Ascending aorta (tissue), 2 donors: Measurements from ENCODE around the gene DUS1L. TPM values are rescaled to one million over a fixed set of nuclear protein-coding genes. Genes with fewer than 3 reads are reported as not detected.
A peak's percentile ranks its signal among the peaks of the same experiment; 100 is the strongest.

ENCODE experiments used
- DNase-seq, 2 donors: peaks; one replicate each; pipeline ENCODE4 v3.0.0-alpha.2; 2019; ENCODE audit warnings: low spot score in 2 of 2
- H3K27ac ChIP-seq, 2 donors: fragments of 200-600 bp; sonication (generic); one replicate each; pipeline ENCODE4 v1.5.1; 2016 to 2017; ENCODE audit warnings: mild to moderate bottlenecking in 1 of 2
- H3K27me3 ChIP-seq: fragments of 200-600 bp; sonication (generic); one replicate; pipeline ENCODE4 v1.5.1; 2017
- H3K36me3 ChIP-seq, 2 donors: fragments of 200-600 bp; sonication (generic); one replicate each; pipeline ENCODE4 v1.5.1; 2016
- H3K4me1 ChIP-seq, 2 donors: fragments of 200-600 bp; sonication (generic); one replicate each; pipeline ENCODE4 v1.5.1; 2016 to 2017; ENCODE audit warnings: mild to moderate bottlenecking in 1 of 2
- H3K4me3 ChIP-seq, 2 donors: fragments of 200-600 bp; sonication (generic); one replicate each; pipeline ENCODE4 v1.5.1; 2016 to 2017; ENCODE audit warnings: mild to moderate bottlenecking in 1 of 2
- H3K9me3 ChIP-seq, 2 donors: fragments of 200-600 bp; sonication (generic); one replicate each; pipeline ENCODE4 v1.5.1; 2016
- intact Hi-C: fragments of 100-400 bp; cut with DNase I; formaldehyde crosslinking; loops from one replicate; pipeline ENCODE4 v1.15.1; 2023
- total RNA-seq: library from RNA; depleted of rRNA; stranded (reverse); fragments of >200 nt; gene quantifications from one replicate; pipeline ENCODE4 v1.1.0, GENCODE V29; 2016
- TF ChIP-seq, protein P1 (sequence below), 3 experiments: fragments of 200-600 bp in 2 of 3; fragments of 450-650 bp in 1 of 3; sonication (generic) in 2 of 3; IDR thresholded peaks; one replicate each; pipeline ENCODE4 v1.5.1; 2016 to 2019; ENCODE audit warnings: antibody characterized with exemption in 3 of 3, mild to moderate bottlenecking in 1 of 3, moderate library complexity in 1 of 3

DUS1L gene
- total RNA-seq, result 111 TPM

DNA sequence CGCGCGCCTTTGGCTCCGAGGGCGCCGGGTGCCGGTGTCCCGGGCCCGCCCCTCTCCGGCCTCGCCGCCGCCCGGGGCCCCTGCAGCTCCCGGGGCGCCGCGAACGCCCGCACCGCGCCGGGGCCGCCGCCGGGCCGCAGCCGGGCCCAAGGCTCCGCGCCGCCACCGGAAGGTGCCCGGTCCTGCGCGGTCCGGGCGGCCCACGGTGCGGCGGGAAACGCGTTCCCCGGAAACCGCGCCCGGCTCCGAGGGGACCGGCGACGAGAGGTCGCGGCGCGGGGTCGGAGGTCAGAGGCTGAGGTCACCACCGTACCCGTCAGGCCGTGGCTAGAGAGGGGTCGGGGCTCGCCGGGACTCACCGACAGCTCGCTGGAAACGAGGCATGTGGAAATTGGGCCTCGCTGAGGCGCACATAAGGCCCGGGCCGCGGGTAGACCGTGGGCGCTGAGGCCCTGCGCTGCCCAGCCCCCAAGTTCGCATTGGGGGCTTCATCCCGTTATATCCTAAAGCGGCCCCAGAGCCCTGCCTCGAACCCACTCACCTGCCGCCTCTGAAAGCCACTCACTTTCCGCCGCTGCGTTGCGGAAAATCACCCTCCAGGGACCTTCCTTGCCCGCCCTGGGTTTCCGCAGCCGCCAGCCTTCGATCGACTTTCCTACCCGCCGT is at the start of gene DUS1L:
TSS of gene DUS1L (minus strand) at position 167 of the 666 bp plus-strand sequence. CDS start 745 bp downstream, outside the sequence.
- Histone ChIP-seq H3K27ac (peak within 1 kb of the TSS; percentile 92 to 95), H3K9me3 (no peaks in the 10 kb centered on the region), H3K4me1 (peaks cover 13 to 18% of the 10 kb centered on the region in 2 donors), H3K36me3 (peaks cover 25 to 28% of the 10 kb centered on the region in 2 donors), H3K27me3 (no peaks in the 10 kb centered on the region), H3K4me3 (peak within 1 kb of the TSS; percentile 87 to 92)
- intact Hi-C loops, result loop anchor here (1.0 to 2.0 kb wide), 2 partner anchors 15 to 33 kb away; partner anchors contain the start of genes FASN, GPS1 and RFNG
- TF ChIP-seq, protein P1, sequence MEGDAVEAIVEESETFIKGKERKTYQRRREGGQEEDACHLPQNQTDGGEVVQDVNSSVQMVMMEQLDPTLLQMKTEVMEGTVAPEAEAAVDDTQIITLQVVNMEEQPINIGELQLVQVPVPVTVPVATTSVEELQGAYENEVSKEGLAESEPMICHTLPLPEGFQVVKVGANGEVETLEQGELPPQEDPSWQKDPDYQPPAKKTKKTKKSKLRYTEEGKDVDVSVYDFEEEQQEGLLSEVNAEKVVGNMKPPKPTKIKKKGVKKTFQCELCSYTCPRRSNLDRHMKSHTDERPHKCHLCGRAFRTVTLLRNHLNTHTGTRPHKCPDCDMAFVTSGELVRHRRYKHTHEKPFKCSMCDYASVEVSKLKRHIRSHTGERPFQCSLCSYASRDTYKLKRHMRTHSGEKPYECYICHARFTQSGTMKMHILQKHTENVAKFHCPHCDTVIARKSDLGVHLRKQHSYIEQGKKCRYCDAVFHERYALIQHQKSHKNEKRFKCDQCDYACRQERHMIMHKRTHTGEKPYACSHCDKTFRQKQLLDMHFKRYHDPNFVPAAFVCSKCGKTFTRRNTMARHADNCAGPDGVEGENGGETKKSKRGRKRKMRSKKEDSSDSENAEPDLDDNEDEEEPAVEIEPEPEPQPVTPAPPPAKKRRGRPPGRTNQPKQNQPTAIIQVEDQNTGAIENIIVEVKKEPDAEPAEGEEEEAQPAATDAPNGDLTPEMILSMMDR (IDR thresholded peaks at IDR 0.05), result no peak
- peak in 1 of 2 donors; percentile 77 for DNase-seq

DNA sequence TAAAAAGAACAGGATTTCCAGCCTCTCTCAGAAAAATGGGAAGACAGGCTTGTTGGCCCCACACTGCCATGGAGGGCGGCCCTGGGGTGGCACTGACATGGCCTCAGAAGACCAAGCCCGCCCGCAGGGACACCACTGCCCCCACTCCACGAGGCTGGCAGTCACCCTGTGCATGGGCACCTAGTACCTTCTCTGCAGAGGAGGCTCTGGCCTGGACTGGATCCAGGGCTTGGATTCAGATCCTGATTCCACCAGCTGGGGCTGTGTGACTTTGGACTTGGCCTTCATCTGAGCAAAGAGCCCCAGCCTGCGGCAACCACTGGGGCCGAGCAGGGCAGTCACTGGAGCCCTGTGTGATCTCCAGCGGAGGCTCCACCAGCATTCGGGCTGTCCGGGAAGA is 49.3 kb upstream of the DUS1L start:
- Histone ChIP-seq H3K4me1 (no peaks in the 10 kb centered on the region), H3K9me3 (no peaks in the 10 kb centered on the region), H3K27ac (no peak overlapping the region), H3K27me3 (no peaks in the 10 kb centered on the region), H3K36me3 (peaks cover 3 to 20% of the 10 kb centered on the region in 2 donors), H3K4me3 (no peak overlapping the region)
- DNase-seq, result no peak
- TF ChIP-seq, protein P1 (IDR thresholded peaks at IDR 0.05), result no peak
- intact Hi-C loops, result no loop called here

DNA sequence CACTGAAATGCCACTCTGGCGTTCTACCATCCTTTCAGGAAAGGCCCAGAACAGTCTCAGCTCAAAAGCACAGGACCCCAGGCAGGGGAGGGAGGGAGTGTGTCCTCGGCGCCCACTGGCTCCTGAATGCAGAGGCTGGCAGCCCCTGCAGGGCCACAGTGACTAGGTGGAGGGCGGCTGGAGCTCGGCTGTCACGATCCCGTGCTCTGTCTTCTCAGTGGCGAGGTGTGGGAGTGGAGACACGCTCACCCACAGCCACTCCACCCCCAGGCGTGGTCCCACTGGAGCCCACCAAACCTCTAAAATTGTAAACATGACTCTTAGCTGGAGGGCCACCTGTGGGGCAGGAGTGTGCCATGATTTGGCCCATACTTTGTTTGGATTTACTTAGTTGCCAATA is 48.8 kb upstream of the DUS1L start:
- Histone ChIP-seq H3K9me3 (no peaks in the 10 kb centered on the region), H3K4me1 (no peaks in the 10 kb centered on the region), H3K4me3 (no peak overlapping the region), H3K27me3 (no peaks in the 10 kb centered on the region), H3K27ac (no peak overlapping the region), H3K36me3 (peaks cover 3 to 20% of the 10 kb centered on the region in 2 donors)
- TF ChIP-seq, protein P1 (IDR thresholded peaks at IDR 0.05), result no peak
- intact Hi-C loops, result no loop called here
- no peak for DNase-seq

DNA sequence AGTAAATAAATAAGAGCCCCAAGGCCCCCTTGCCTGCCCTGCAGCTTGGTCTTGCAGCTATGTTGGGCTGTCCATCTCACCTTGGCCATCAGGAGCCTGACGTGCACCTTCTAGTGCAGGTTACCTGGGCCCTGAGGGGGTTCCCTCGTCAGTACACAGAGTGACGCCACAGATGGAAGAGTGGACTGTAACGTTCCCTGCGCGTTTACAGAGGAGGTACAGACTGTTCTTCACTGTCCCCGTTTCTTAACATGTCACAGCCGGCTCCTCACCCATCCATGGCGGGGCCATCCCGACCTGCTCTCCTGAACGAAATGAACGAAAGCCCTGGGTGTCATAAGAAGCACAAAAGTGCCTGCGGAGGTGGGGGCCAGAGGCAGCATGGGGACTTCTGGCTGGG is 48.3 kb upstream of the DUS1L start:
- Histone ChIP-seq H3K27me3 (no peaks in the 10 kb centered on the region), H3K36me3 (peaks cover 3 to 20% of the 10 kb centered on the region in 2 donors), H3K27ac (no peak overlapping the region), H3K4me1 (no peaks in the 10 kb centered on the region), H3K4me3 (no peak overlapping the region), H3K9me3 (no peaks in the 10 kb centered on the region)
- intact Hi-C loops, result no loop called here
- DNase-seq, result no peak
- TF ChIP-seq, protein P1 (IDR thresholded peaks at IDR 0.05), result no peak

GRCh38 chr17:82113422-82113821 is 47.8 kb upstream of the DUS1L start:
- Histone ChIP-seq H3K9me3 (no peaks in the 10 kb centered on the region), H3K27me3 (no peaks in the 10 kb centered on the region), H3K36me3 (peaks cover 3 to 20% of the 10 kb centered on the region in 2 donors), H3K4me1 (no peaks in the 10 kb centered on the region), H3K4me3 (no peak overlapping the region), H3K27ac (no peak overlapping the region)
- intact Hi-C loops, result no loop called here
- TF ChIP-seq, protein P1 (IDR thresholded peaks at IDR 0.05), result no peak
- no peak for DNase-seq
